HG03025 (cell line): Measurements from ENCODE around the gene CCL21.

ENCODE experiments used
- ATAC-seq: cut with Tn5 transposase; IDR thresholded peaks from one replicate; pipeline ENCODE4 v1.9.1; 2021; ENCODE audit warnings: mild to moderate bottlenecking, moderate library complexity; ENCODE audit not compliant: unreplicated experiment, low FRiP score

The CCL21 gene

DNA sequence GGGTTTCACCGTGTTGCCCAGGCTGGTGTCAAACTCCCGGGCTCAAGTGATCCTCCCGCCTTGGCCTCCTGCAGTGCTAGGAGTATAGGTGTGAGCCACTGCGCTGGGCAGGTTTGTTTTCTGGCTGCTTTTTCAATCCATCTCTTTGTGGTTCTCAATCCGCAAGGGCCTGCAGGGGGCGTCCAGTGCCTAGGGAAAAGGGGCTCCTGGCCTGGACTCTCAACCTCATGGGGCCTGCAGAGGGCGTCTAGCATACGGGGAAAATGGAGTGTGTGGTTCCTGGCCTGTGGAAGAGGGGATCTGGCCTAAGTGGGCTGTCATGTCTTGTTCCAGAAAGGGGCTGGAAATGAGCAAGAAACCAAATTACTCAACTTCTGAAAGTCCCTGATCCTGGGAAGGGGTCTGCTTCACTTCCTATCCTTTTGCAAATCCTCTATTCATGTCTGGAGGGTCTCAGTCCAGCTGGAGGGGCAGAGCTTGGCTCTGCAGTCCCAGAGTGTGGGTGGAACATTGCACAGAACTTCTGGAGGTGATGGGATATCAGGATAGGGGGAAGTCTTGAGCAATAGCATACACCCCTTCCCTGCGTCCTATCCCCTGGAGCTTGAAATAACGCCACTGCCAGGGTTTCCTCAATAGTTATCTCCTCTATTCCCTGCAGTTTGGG is 34.8 kb downstream of the CCL21 start:
- ATAC-seq, result no peak

DNA sequence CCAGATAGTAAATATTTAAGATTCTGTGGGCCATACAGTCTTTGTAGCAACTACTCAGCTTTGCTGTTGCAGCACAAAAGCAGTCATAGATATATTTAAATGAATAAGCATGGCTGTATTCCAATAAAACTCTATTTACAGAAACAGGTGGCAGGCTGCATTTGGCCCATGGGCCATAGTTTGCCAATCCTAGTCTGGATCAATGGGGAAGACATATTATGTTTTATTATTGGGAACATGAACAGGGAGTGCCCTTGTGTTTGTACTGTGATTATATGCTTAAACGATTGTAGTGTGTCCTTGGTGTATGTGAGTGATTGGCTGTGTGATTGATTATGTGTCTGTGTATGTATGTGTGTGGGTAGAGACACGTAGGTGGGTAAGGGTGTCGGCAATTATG is 35.5 kb downstream of the CCL21 start:
- no peak for ATAC-seq

DNA sequence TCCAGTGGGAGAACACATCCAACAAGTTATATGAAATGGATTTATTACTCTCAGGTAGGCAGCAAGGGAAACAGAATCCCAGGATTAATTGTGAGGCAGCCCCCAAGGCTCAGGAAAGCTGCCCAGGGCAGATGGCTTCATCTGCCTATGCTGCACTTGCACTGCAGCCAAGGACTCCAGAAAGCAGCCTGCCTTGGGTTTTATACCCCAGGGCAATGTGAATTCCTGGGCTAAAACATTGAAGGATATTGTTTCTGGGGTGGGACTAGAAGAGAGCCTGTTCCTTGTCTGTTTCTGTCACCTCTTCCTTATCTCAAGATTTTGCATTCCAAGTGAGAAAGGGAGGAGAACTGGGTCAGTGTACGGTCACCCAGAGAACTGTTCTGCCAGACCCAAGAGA is 38.6 kb downstream of the CCL21 start:
- no peak for ATAC-seq

DNA sequence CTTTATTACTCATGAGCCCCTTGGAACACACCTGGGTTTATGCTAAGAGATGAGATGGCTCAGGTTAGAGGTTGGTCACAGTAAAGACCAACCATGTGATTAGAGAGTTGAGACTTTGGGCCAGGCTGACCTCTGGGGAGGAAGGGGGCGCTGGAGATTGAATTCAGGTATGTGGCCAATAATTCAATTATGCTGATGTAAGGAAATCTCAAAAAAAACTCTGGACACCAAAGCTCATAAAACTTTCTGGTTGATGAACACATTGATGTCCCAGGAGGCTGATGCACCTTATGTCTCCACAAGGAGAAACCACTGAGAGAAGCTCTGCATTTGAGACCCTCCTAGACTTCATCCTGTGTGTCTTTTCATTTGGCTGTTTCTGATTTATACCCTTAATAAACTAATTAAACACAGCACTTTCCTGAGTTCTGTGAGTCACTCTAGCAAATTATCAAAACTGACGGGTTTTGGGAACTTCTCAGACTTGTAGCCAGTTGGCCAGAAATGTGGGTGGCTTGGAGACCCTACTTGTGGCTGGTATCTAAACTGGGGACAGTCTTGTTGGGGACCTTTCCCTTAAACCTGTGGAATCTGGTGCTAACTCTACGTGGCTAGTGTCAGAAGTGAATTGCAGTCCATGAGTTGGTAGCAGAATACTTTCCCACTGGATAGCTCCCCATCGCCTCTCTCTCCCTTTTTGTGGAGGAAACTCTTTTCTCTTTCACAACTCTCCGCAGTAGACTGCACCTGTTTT is 40.0 kb downstream of the CCL21 start:
- no peak for ATAC-seq

DNA sequence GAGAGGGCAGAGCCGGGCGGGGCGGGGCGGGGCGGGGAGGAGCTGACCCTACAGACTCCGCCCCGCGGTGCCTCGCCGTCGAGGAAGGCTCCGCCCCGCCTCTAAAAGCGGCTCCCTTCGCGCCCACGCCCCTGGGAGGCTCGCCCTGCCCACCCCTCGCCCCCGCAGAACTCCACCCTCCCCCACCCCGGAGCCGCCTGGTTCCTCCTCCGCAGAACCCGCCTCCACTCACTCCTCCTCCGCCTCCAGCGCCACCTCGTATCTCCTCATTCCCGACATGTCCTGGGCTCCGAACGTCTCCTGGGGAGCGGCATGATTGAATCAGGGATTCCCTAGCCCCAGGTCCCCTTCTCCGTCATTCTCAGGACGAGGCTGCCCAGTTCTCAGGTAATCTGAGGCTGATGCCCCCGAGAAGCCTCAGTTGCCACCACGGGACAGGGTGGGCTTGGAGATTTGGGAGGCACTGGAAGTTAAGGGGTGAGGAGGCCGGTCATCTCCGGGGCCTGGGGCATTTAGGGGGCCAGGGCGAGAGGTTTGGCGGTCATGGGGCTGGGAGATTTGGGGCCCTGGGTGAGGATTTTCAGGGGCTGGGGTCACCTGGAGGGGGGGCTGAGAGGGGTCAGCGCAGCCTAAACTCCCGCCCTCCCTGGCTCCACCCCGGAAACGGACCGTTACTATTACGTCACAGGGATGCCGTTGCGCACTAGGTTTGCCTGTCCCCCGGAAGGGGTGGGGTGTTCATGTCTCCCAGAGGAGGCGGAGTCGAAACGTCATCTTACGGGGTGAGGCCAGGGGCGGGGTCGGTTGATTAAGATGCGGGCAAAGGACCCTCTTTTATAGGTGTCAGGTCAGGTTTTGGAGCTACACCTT is 44.3 kb downstream of the CCL21 start:
- peak; percentile 38 for ATAC-seq

DNA sequence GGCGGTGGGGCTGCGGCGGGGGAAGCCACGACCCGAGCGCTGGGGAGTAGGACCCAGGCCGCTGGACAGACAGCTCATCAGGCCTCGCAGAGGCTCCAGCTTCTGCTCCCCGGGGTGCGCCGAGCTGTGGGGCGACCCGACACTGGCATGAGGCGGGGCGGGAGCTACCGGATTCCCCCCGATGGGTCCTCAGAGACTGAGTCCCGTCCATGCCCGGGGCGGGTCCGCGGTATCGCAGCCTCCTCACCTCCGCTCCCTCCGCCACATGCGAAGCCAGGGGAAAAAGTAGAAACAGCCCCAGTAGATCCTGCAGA is 44.9 kb downstream of the CCL21 start:
- ATAC-seq, result no peak

DNA sequence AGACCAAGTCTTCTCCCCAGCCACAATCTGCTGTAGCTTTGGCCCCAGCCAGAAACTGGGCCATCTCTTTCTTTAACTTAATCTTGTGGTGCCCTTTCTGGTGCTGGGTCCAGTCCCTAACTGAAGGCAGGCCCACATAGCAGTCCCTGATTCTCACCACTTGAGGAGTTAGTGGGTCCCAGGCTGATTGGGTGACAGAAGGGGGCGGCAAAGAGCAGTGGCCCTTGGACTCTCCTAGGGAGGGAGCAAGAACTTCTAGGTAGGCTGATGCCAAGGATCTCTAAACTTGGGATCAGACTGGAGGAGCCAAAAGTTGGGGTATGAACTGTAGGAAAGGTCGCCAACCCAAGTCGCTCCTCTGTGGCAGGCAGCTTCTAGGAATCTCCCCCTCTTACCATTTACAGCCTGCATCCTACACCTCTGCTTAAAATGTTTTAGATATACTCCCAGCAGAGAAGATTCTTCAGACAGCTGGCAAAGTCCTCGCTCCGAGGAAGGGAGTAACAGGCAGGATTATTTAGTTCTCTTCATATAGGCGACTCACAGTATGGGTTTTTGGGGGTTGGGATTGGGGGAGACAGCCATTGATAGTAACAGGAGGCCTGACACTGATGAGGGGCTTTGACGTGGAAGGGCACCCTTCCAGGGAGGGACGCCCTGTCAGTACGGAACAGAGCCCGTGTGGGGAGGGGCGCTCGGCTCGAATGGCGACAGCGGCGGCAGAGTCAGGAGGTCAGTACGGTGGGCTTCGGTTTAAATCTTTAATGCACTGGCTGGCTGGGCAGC is 45.5 kb downstream of the CCL21 start:
- ATAC-seq, result peak; percentile 47

DNA sequence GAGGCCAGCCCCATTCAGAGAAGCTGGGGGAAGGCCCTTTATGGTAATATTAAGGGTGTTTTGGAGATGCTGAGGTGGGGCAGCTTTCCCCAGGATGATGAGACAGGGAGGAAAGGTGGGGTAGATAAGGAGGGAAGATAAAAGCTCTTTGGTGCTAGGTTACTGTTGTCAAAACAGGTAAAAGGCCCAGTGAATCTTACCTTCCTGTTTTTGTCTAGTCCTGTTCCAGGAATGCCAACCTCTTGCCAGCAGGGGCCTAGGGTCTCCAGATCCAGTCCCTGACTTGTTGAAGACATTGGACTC is 46.7 kb downstream of the CCL21 start:
- no peak for ATAC-seq

DNA sequence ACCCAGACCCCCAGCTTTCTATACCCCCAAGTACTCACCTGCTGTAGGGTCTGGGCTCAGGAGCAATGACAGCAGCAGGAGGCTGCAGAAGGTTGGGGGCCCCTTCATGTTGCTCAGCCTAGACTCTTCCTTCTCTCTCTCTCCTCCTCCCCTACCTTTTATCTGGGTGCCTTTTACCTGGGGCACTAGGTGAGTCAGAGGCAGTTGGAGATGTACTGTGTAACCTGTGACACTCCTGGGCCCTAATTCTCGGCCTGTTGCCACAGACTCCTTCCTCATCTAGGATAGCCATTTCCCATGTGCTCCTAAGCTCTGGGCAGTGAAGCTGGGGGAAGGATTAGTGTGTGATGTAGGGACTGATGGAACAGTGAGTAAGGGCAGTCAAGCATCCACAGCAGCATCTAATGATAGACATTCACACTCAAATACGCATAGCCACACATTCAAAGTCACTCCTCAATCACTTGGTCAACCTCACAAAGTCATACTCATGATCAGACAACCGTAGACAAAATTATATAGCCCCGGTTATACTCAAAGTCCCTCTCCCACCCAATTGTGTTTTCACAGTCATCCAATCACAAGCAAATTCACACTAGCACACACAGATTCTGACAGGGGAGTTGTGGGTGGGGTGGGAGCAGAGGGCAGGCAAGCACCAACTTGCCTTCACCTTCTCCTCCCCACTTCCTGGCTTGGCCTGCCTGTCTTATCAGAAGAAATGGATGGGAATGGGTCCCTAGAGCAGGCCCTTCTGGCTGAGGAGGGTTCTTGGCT is 47.2 kb downstream of the CCL21 start, which contains the start of gene CCL27:
Gene CCL27, minus strand, starts transcription at position 132 of the 777 bp plus-strand sequence. Its CDS starts 24 bp downstream, at position 108.
- no peak for ATAC-seq

DNA sequence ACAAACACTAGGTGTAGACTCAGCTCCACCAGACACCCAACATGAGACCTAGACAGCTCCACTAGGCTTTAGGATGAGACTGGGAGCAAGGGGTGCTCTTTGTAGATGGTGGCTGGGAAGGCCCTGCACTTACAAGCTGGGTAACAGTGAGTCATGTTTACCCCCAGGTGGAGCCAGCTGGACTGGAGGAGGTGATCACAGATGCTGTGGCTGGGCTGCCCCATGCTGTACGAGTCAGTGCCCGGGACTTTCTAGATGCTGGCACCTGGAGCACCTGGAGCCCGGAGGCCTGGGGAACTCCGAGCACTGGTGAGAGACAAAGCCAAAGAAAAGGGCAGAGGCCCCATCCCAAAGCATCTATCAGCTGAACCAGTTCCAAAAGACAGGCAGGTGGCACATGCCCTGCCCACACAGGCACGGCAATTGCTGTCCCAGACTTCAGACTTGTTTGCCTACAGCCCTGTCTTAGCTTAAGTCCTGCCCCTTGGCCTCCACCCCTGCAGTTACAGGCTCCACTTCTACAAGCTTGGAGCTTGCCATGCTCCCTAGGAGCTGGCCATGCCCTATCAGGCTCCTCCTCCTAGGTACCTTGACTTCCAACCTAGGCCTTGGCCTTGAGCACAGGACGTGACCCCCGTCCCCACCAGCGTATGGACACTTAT is 50.2 kb downstream of the CCL21 start:
- no peak for ATAC-seq
